GM23338 (cell line): ENCODE data around the gene PARP1.

ENCODE experiments used
- CTCF ChIP-seq, 2 experiments: fragments of 200-600 bp in 1 of 2; sonication (generic) in 1 of 2; conservative IDR thresholded peaks; 2 replicates each; pipeline versions ENCODE4 v1.5.1 to v1.6.1; 2016 to 2017; ENCODE audit warnings: antibody characterized with exemption in 2 of 2, low read depth in 2 of 2, mild to moderate bottlenecking in 2 of 2, moderate library complexity in 1 of 2
- EZH2 ChIP-seq: fragments of 200-600 bp; sonication (generic); IDR thresholded peaks from one replicate; pipeline ENCODE4 v1.8.0; 2017; ENCODE audit warnings: antibody characterized with exemption, mild to moderate bottlenecking, low read depth; ENCODE audit not compliant: unreplicated experiment
- EZH2phosphoT487 ChIP-seq: fragments of 200-600 bp; sonication (generic); IDR thresholded peaks from one replicate; pipeline ENCODE4 v1.8.1; 2018; ENCODE audit warnings: antibody characterized with exemption; ENCODE audit not compliant: unreplicated experiment
- JUNB ChIP-seq: IDR thresholded peaks from one replicate; pipeline ENCODE4 v1.6.1; 2016; ENCODE audit warnings: antibody characterized with exemption; ENCODE audit not compliant: unreplicated experiment
- REST ChIP-seq: IDR thresholded peaks from one replicate; pipeline ENCODE4 v1.6.1; 2018; ENCODE audit warnings: antibody characterized with exemption; ENCODE audit not compliant: unreplicated experiment
- STAT1 ChIP-seq: IDR thresholded peaks from one replicate; pipeline ENCODE4 v1.6.1; 2016; ENCODE audit warnings: antibody characterized with exemption; ENCODE audit not compliant: unreplicated experiment
- ZNF114 ChIP-seq: fragments of 250-450 bp; sonication (Bioruptor Pico); IDR thresholded peaks from 2 replicates; pipeline ENCODE4 v1.5.0; 2020; ENCODE audit warnings: mild to moderate bottlenecking, moderate library complexity

GRCh38 chr1:226357416-226357815, 50.5 kb downstream of the PARP1 start:
- TF ChIP-seq CTCF (conservative IDR thresholded peaks at IDR 0.05; ENCODE audit: low read depth in 2 of 2) (no peak), EZH2 (no peak), ZNF114 (CRISPR knock-in tag) (no peak), EZH2phosphoT487 (no peak), STAT1 (no peak), REST (no peak), JUNB (no peak)
